ENCODE measurements around the gene S100A13. TPM values are rescaled to one million over a fixed set of nuclear protein-coding genes. Genes with fewer than 3 reads are reported as not detected.
A peak's percentile ranks its signal among the peaks of the same experiment; 100 is the strongest.

Gene S100A13
- total RNA-seq, 2 donors from 2014 or later: 224 to 284 TPM

GRCh38 chr1:153616917-153617311 lies 10.4 kb downstream of the S100A13 start:
- TF ChIP-seq CTCF (conservative IDR thresholded peaks at IDR 0.05): no peak
- Mint-ChIP-seq H3K4me1 (peaks cover 35% of the 10 kb centered on the region), H3K27ac (peak overlapping the region; percentile 92), H3K9me3 (no peaks in the 10 kb centered on the region), H3K36me3 (ENCODE audit: low read depth) (peaks cover 30% of the 10 kb centered on the region), H3K27me3 (ENCODE audit: insufficient read depth) (no peaks in the 10 kb centered on the region), H3K4me3 (no peak overlapping the region)
- H3K9me3 ChIP-seq (ENCODE audit: control insufficient read depth, low read length): no peaks in the 10 kb centered on the region
- H3K27me3 ChIP-seq (ENCODE audit: control insufficient read depth, insufficient read depth, low read length, poor library complexity, severe bottlenecking): no peaks in the 10 kb centered on the region
- H3K4me3 ChIP-seq (ENCODE audit: low read length): no peak overlapping the region
- peak; percentile 56 for DNase-seq
- no peak overlapping the region for H3K27ac ChIP-seq (ENCODE audit: low read depth, low read length)
- H3K4me1 ChIP-seq (ENCODE audit: control insufficient read depth, insufficient read depth, low read length): no peaks in the 10 kb centered on the region
- peaks cover 34% of the 10 kb centered on the region for H3K36me3 ChIP-seq (ENCODE audit: control insufficient read depth, insufficient read depth, low read length)
- H3K9ac ChIP-seq (ENCODE audit: extremely low read depth, low read length, poor library complexity, severe bottlenecking): no peak overlapping the region
- 82 to 100% methylated on average over 3 to 5 of the region's 5 CpGs for WGBS, 2 experiments (ENCODE audit: insufficient coverage in 1 of 2, insufficient read length in 1 of 2)

GRCh38 chr1:153616144-153616916 lies 11.0 kb downstream of the S100A13 start, which contains the start of gene S100A14:
Gene S100A14 (minus strand): TSS chr1:153616325. CDS start chr1:153615858, 467 bp downstream.
- peaks cover 28% of the 10 kb centered on the region for H3K36me3 Mint-ChIP-seq (ENCODE audit: low read depth)
- 88% methylated on average over 6 to 10 of the region's 10 CpGs for WGBS, 2 experiments (ENCODE audit: insufficient coverage in 1 of 2, insufficient read length in 1 of 2)
- Histone ChIP-seq H3K27me3 (ENCODE audit: control insufficient read depth, insufficient read depth, low read length, poor library complexity, severe bottlenecking) (no peaks in the 10 kb centered on the region), H3K27ac (ENCODE audit: low read depth, low read length) (no peak within 1 kb of the TSS), H3K4me1 (ENCODE audit: control insufficient read depth, insufficient read depth, low read length) (no peaks in the 10 kb centered on the region), H3K4me3 (ENCODE audit: low read length) (no peak within 1 kb of the TSS), H3K9ac (ENCODE audit: extremely low read depth, low read length, poor library complexity, severe bottlenecking) (no peak within 1 kb of the TSS), H3K36me3 (ENCODE audit: control insufficient read depth, insufficient read depth, low read length) (peaks cover 29% of the 10 kb centered on the region), H3K9me3 (ENCODE audit: control insufficient read depth, low read length) (no peaks in the 10 kb centered on the region)
- peak within 1 kb of the TSS; percentile 92 for H3K27ac Mint-ChIP-seq
- TF ChIP-seq CTCF (conservative IDR thresholded peaks at IDR 0.05): no peak
- H3K4me1 Mint-ChIP-seq: peaks cover 41% of the 10 kb centered on the region
- DNase-seq: peak; percentile 68
- H3K27me3 Mint-ChIP-seq (ENCODE audit: insufficient read depth): no peaks in the 10 kb centered on the region
- H3K9me3 Mint-ChIP-seq: no peaks in the 10 kb centered on the region
- H3K4me3 Mint-ChIP-seq: peak within 1 kb of the TSS; percentile 49

GRCh38 chr1:153615406-153615805 lies 11.9 kb downstream of the S100A13 start:
- peak overlapping the region; percentile 49 for H3K4me3 Mint-ChIP-seq
- Histone ChIP-seq H3K27me3 (ENCODE audit: control insufficient read depth, insufficient read depth, low read length, poor library complexity, severe bottlenecking) (no peaks in the 10 kb centered on the region), H3K36me3 (ENCODE audit: control insufficient read depth, insufficient read depth, low read length) (peaks cover 21% of the 10 kb centered on the region), H3K4me3 (ENCODE audit: low read length) (no peak overlapping the region), H3K4me1 (ENCODE audit: control insufficient read depth, insufficient read depth, low read length) (peaks cover 1% of the 10 kb centered on the region), H3K27ac (ENCODE audit: low read depth, low read length) (no peak overlapping the region), H3K9me3 (ENCODE audit: control insufficient read depth, low read length) (no peaks in the 10 kb centered on the region), H3K9ac (ENCODE audit: extremely low read depth, low read length, poor library complexity, severe bottlenecking) (no peak overlapping the region)
- WGBS, 2 experiments (ENCODE audit: insufficient coverage in 1 of 2, insufficient read length in 1 of 2): 100% methylated on average over 2 of the region's 2 CpGs; no CpG with 5 or more reads in 1 of the 2 experiments
- H3K36me3 Mint-ChIP-seq (ENCODE audit: low read depth): peaks cover 24% of the 10 kb centered on the region
- no peaks in the 10 kb centered on the region for H3K9me3 Mint-ChIP-seq
- peaks cover 45% of the 10 kb centered on the region for H3K4me1 Mint-ChIP-seq
- peak overlapping the region; percentile 92 for H3K27ac Mint-ChIP-seq
- DNase-seq: no peak
- TF ChIP-seq CTCF (conservative IDR thresholded peaks at IDR 0.05): no peak
- no peaks in the 10 kb centered on the region for H3K27me3 Mint-ChIP-seq (ENCODE audit: insufficient read depth)

Measured in endodermal cell (in vitro differentiated cells).